GM19099 (cell line): ENCODE results near the gene YIPF4.

Source experiments
- POLR2A ChIP-seq: IDR thresholded peaks from 3 replicates; pipeline ENCODE4 v1.6.1; 2011; ENCODE audit warnings: low read depth; ENCODE audit not compliant: insufficient read length; ENCODE audit errors: extremely low read depth

Gene YIPF4

DNA sequence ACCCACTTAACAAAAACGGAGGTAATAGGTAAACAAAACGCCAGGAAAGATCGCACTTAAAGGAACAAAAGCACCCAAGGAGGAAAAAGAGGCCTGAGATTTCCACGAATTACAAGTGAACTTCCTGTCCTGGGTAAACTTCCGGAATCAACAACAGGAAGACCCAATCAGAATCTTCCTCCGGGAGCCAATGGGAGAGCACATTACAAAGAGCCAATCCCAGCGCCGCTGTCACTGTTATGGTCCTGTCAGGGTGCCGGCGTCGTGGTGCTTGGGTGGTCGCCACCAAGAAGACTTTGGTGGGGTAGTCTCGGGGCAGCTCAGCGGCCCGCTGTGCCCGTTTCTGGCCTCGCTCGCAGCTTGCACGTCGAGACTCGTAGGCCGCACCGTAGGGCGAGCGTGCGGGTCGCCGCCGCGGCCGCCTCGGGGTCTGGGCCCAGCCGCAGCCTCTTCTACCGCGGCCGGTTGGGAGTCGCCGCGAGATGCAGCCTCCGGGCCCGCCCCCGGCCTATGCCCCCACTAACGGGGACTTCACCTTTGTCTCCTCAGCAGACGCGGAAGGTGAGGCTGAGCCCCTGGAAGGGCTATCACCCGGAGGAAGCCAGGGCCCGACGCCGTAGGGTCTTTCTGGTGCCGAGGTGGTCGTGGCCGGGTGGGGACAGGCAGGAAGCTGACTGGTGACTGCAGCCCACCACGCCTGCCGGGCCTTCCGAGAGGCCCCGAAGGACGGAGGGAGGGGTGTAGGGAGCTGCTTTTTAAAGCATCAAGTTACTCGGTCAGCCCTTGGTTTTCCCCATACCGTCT lies at the start of gene YIPF4:
TSS of gene YIPF4 (plus strand) at position 231 of the 804 bp plus-strand sequence. CDS start at position 483, 252 bp downstream.
- peak; percentile 77 for TF ChIP-seq POLR2A

DNA sequence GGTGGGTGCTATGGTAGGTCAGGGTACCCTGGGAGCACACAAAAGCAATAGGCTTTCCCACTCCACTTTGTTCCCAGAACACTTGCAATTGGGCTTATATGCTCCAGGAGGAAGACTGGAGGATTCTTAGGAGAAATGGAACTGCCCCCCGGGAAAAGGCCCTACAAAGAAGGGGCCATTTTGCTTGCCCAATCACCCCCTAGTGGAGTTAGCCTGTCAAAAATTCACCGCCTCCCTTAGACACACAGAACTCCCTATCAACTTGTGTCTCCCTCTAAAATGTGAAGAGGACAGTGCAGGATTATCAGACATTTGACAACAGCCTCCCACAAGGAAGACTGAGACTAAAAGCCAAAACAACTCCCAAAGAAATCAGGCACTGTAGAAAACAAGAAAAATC lies 49.5 kb upstream of the YIPF4 start:
- TF ChIP-seq POLR2A: no peak

DNA sequence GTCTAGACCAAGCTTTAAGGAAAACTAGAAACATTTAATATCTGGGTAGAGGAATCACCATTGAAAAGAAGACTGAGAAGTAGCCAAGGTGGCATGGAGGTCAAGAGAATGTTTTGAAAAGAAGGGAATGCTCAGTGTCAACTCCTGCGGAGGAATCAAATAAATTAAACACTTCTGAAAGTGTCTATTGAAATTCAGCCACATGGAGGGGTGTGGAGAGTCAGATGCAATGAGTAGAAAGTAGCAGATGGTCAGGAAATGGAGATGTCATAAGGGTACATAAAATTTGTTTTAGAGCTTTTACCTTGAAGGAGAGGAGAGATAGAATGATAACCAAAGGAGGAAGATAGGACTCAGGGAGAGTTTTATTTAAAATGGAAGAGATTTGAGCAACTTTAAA lies 48.1 kb upstream of the YIPF4 start:
- TF ChIP-seq POLR2A: no peak

DNA sequence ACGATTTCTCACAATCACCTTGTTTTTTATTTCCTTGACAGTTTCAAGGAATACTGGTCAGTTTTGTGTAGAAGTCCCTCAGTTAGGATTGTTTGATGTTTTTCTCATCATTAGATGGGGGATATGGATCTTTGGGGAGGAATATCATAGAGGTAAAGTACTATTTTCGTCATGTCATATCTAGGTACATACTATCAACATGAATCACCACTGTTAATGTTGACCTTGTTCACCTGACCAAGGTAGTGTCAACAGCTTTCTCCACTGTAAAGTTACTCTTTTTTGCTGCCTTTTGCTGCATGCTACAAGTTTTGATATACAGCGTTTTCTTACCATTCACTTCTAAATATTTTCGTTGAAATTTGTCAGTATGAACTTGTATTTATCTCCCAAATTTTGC lies 45.7 kb upstream of the YIPF4 start:
- no peak for TF ChIP-seq POLR2A

DNA sequence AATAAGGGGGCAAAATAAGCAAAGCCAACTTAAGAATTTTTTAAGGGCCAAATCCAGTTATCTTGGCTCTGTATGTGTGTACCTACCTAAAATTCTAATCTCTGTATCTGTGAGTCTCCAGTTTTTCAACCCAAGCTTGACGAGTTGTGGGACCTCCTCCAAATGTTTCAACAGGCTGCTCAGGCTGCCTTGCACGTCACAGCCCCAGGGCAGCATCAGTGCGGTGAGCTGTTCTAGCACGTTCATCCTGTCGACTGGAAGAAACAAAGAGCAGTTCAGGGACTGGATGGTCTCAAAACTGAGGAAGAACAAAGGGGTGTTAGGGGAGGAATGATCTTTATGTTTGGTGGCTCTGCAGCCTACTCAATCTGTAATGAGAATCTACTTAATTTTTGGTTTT lies 42.4 kb upstream of the YIPF4 start:
- no peak for TF ChIP-seq POLR2A

DNA sequence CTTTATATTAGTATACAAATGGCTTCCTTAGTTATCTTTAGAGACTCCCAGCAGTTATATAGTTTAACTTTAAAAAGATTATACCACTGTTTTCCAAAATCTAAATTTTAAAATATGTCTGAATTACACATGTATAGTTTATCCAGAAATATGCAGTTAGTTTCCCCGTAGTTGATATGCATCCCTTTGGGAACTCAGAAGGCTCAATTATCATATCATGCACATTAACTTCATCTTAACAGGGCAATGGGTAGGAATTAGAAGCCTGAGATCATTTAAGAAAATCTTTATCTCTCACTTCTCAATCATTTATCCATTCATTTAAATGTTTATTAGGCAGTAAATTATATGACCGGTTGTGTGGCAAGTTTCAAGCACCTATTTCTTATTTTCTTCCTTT lies 40.2 kb upstream of the YIPF4 start:
- TF ChIP-seq POLR2A: no peak

DNA sequence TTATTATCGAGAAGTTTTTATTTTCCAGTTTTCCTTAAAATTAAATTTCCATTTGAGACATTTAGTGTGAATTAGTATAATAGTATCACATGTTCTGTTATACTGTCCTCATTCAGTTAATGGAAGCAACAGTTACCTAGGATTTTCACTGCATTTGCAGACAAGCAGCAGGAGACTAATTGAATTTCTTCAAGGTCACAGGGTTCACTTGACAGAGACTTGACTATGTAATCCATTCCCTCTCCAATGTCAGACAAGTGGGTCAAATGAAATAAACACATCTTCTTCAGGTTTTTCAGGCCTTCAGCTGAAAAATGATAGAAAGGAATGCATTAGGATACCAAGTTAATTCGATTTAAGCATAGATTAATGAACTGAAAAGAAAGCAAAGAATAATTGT lies 39.7 kb upstream of the YIPF4 start:
- no peak for TF ChIP-seq POLR2A

DNA sequence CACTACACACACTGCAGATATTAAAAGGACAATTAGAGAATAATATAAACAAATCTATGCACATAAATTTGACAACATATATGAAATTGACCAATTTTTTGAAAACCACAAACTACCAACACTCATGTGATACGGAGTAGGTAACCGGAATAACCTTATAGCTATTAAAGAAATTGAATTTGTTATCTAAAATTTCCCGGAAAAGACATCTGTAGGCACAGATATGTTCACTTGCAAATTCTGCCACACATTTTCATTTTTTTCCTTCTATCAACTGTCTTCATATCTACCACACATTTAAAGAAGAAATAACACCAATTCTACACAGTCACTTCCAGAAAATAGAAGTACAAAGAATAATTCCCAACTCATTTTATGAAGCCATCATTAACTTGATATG lies 35.4 kb upstream of the YIPF4 start:
- TF ChIP-seq POLR2A: no peak

DNA sequence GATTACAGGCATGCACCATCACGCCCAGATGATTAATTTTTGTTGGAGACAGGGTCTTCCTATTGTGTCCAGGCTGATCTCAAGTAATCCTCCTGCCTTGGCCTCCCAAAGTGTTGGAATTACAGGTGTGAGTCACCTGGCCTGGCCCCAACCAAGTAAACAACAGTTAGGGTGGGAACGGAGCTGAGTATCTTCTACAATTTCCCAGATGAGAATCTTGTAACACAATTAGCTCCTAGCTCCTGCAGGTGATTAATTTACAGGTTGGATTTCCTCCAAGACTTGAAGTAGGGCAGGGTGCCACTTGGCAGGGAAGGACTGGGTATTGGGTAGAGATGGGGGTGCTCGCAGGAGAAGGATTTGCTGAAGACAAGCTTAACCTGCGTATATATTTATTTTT lies 30.8 kb upstream of the YIPF4 start:
- no peak for TF ChIP-seq POLR2A

DNA sequence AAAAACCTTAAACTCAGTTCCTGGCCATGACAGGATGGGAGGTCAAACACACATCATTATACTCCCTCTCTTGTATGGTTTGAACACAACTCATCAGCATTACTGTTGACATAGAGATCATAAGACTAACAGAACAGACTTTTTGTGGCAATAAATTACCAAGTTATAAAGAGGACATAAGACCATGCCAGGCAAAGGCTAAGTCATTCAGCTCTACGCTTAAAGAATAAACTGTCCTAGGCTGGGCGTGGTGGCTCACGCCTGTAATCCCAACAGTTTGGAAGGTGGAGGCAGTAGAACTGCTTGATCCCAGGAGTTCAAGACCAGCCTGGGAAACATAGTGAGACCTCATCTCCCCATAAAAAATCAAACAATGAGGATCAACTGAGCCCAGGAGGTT lies 29.4 kb upstream of the YIPF4 start:
- no peak for TF ChIP-seq POLR2A

DNA sequence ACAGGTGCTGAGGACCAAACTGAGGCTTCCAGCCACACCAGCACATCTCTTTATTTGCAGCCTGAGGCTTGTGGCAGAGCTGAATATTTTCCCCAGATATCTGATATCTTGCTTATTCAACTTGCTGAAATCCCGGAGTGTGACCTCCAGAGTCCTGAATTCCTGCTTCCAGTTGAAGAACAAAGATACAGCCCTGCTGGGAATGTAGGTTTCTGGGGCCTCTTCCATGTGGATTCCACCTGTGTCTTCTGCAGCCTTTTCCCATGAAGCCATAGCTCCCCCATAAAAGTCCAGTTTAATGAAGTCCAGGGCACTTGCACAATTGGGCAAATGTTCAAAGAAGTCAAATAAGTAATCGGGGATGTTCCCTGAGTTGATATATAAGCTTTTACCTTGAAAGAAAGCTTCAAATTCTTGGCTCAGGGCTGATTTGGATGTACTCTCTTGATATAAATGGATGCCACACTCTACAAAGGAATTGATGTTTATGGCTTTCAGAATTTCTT lies 27.9 kb upstream of the YIPF4 start:
- no peak for TF ChIP-seq POLR2A

DNA sequence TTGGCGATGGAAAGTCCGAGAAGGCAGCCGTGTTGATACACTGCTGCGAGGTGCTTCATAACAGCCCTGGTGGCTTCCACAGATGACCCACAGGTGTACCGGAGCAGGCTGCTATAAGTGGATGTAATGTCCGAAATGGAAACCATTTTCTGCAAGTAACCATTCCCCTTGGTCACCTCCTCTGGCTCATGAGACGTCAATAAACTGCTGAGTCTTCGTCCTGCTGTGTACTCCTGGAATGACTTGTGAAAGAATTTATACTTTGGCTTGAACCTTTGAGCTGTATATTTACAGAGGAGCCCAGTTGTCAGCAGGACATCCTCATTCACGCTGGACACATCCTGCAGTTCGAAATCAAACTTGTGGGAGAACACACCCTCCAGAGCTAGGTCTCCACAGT lies 27.4 kb upstream of the YIPF4 start:
- no peak for TF ChIP-seq POLR2A

DNA sequence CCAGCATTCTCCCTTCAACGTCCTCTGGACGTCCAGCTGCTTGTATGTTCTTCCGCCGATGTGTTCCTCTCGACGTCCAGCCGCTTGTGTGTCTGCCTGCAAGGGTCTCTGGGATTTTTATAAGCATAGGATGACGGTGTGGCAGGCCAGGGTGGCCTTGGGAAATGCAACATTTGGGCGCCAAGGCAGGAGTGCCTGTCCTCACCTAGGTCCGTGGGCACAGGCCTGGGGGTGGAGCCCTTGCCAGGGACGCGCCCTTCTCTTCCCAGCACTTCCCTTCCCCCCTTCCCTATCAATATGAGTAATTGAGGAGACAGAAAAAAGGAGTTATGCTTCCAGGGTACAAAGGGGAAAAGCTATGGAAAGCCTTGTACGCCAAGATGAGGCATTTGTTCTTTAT lies 19.5 kb upstream of the YIPF4 start:
- no peak for TF ChIP-seq POLR2A

DNA sequence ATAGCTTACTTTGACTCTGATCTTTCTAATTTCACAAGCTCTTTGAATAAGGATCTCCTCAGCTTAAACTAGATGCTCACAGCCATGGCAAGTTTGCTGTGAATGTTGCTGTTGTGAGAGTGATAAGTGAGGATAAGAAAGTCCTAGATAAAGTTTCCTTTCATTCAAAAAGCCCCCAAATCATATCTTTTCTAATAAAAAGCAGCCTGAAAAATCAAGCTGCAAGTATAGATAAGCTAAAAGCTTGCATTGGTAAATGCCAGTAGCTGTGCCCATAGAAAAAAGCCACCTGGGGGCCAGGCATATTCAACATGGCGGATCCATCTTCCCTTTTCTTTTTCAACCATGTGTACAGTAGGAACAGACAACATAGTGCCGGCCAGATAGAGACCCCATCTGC lies 17.3 kb upstream of the YIPF4 start:
- no peak for TF ChIP-seq POLR2A

DNA sequence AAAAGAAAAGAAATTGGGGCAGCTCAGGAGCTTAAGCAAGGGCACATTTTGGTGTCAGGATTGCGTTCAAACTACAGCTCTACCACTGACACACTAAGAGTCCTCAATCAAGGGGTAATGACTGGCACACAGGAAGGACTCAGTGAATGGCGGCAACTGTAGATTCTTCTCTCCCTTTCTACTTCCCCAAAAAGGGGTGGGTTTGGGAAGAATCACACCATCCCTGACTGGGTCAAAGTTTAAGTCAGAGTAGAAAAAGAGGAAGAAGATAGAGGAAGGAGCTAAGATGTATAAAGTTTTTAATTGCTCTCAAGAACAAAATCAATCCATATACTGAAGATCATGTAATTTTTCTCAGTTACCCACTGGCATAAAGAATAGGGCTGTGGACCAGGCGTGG lies 15.6 kb upstream of the YIPF4 start:
- TF ChIP-seq POLR2A: no peak

DNA sequence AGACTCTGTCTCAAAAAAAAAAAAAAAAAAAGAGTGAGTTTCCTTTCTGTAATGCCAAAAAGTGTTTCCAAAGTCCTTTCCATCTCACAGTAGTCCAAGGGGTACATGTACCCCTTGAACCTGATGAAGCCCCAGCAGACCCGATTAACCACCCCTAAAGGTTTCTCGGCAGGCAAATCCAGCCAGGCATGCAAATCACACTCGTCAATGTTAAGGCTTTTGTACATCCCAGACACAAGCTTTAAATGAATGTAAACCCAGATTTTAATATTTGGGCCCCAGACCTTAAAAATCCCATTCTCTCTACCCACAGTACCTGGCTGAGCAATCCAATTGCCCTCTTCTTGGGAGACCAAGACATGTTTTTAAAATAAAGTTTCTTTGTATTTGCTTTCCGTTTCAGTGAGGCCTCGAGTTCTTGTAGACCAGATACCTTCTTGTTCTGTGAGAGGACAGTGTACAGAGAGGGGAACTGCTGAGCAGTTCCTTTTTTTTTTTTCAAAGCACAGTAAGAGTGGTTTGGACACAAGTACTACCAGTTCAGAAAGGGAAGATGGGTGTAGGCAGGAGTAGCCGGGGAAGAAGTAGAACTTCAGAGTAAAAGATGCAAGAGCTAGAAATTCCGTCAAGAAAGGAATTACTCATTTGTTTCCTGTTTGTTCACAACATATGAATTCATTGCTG lies 13.1 kb upstream of the YIPF4 start, which contains the start of gene NLRC4:
TSS of gene NLRC4 (minus strand) at position 465 of the 684 bp plus-strand sequence. CDS start 8,111 bp downstream, outside the sequence.
- TF ChIP-seq POLR2A: no peak
